Loucy (cell line): Measurements from ENCODE around the gene SDCCAG8.

Experiments
- H2AFZ ChIP-seq: fragments of 200-600 bp; sonication (generic); 2 replicates; pipeline ENCODE4 v1.6.0; 2016; ENCODE audit warnings: antibody characterized with exemption, mild to moderate bottlenecking, low read length, moderate library complexity
- H3F3A ChIP-seq: fragments of 200-600 bp; 2 replicates; pipeline ENCODE4 v1.6.0; 2016; ENCODE audit warnings: antibody characterized with exemption, low read depth, mild to moderate bottlenecking
- H3K27me3 ChIP-seq: fragments of 200-600 bp; sonication (generic); 2 replicates; pipeline ENCODE4 v1.6.1; 2014; ENCODE audit warnings: low read length, mild to moderate bottlenecking; ENCODE audit not compliant: insufficient read depth, poor library complexity, severe bottlenecking
- H3K36me3 ChIP-seq: fragments of 200-600 bp; sonication (generic); 2 replicates; pipeline ENCODE4 v1.6.1; 2016; ENCODE audit warnings: low read length; ENCODE audit not compliant: insufficient read depth
- H3K4me1 ChIP-seq: fragments of 200-600 bp; sonication (generic); 2 replicates; pipeline ENCODE4 v1.5.1; 2014; ENCODE audit warnings: low read length, mild to moderate bottlenecking; ENCODE audit not compliant: insufficient read depth, poor library complexity, severe bottlenecking
- H3K4me2 ChIP-seq: fragments of 200-600 bp; sonication (generic); 2 replicates; pipeline ENCODE4 v1.6.0; 2014; ENCODE audit warnings: antibody characterized with exemption, low read length, low read depth, mild to moderate bottlenecking; ENCODE audit not compliant: poor library complexity, severe bottlenecking
- H3K4me3 ChIP-seq: fragments of 200-600 bp; sonication (generic); 2 replicates; pipeline ENCODE4 v1.5.1; 2014; ENCODE audit warnings: low read length, mild to moderate bottlenecking, mixed read lengths; ENCODE audit not compliant: poor library complexity, severe bottlenecking
- H3K79me2 ChIP-seq: fragments of 200-600 bp; sonication (generic); 2 replicates; pipeline ENCODE4 v1.6.1; 2014; ENCODE audit warnings: low read length; ENCODE audit not compliant: insufficient read depth
- H3K9ac ChIP-seq: fragments of 200-600 bp; sonication (generic); 2 replicates; pipeline ENCODE4 v1.6.0; 2014; ENCODE audit warnings: mild to moderate bottlenecking, low read depth, low read length, moderate library complexity; ENCODE audit not compliant: poor library complexity, severe bottlenecking
- H3K9me2 ChIP-seq: fragments of 200-600 bp; sonication (generic); replicated peaks from 2 replicates; pipeline ENCODE4 v1.6.1; 2016; ENCODE audit warnings: low read depth, low read length, mixed read lengths
- H3K9me3 ChIP-seq: fragments of 200-600 bp; sonication (generic); 2 replicates; pipeline ENCODE4 v1.6.1; 2014; ENCODE audit warnings: mild to moderate bottlenecking, antibody characterized with exemption, low read length, low read depth; ENCODE audit not compliant: insufficient read depth
- H4K20me1 ChIP-seq: fragments of 200-600 bp; sonication (generic); 2 replicates; pipeline ENCODE4 v1.6.0; 2014; ENCODE audit warnings: antibody characterized with exemption, low read length, mild to moderate bottlenecking; ENCODE audit not compliant: insufficient read depth, poor library complexity, severe bottlenecking
- CTCF ChIP-seq: fragments of 200-600 bp; sonication (generic); conservative IDR thresholded peaks from 2 replicates; pipeline ENCODE4 v1.5.1; 2014; ENCODE audit warnings: mild to moderate bottlenecking, antibody characterized with exemption, low read length
- EZH2phosphoT487 ChIP-seq: fragments of 200-600 bp; IDR thresholded peaks from 2 replicates; pipeline ENCODE4 v1.6.1; 2018; ENCODE audit warnings: antibody characterized with exemption, mild to moderate bottlenecking, moderate library complexity, borderline replicate concordance

SDCCAG8 gene

GRCh38 chr1:243364866-243365265 lies 109.0 kb downstream of the SDCCAG8 start:
- no peak overlapping the region for H3K9ac ChIP-seq
- no peaks in the 10 kb centered on the region for H4K20me1 ChIP-seq
- no peaks in the 10 kb centered on the region for H3K27me3 ChIP-seq
- TF ChIP-seq EZH2phosphoT487 (no peak), CTCF (no peak)
- no peaks in the 10 kb centered on the region for H3K9me3 ChIP-seq
- no peaks in the 10 kb centered on the region for H3K36me3 ChIP-seq
- H3K4me1 ChIP-seq = no peaks in the 10 kb centered on the region
- no peak overlapping the region for H3K4me3 ChIP-seq
- no peaks in the 10 kb centered on the region for H3F3A ChIP-seq
- no peaks in the 10 kb centered on the region for H3K79me2 ChIP-seq
- no peak overlapping the region for H2AFZ ChIP-seq
- no peaks in the 10 kb centered on the region for H3K9me2 ChIP-seq
- H3K4me2 ChIP-seq = no peak overlapping the region

- H3K9me3 ChIP-seq = no peaks in the 10 kb centered on the region
- H3K9ac ChIP-seq = no peak overlapping the region
- H3K27me3 ChIP-seq = no peaks in the 10 kb centered on the region
- H2AFZ ChIP-seq = no peak overlapping the region
- no peaks in the 10 kb centered on the region for H3K9me2 ChIP-seq
- TF ChIP-seq CTCF = no peak
- TF ChIP-seq EZH2phosphoT487 = no peak
- H4K20me1 ChIP-seq = no peaks in the 10 kb centered on the region
- no peaks in the 10 kb centered on the region for H3F3A ChIP-seq
- H3K36me3 ChIP-seq = no peaks in the 10 kb centered on the region
- no peaks in the 10 kb centered on the region for H3K4me1 ChIP-seq
- no peaks in the 10 kb centered on the region for H3K79me2 ChIP-seq
- H3K4me2 ChIP-seq = no peak overlapping the region
- H3K4me3 ChIP-seq = no peak overlapping the region
Measured at GRCh38 chr1:243367314-243367713, 111.5 kb downstream of the SDCCAG8 start.

- Histone ChIP-seq H3K4me3 (no peak overlapping the region), H3K36me3 (no peaks in the 10 kb centered on the region)
- TF ChIP-seq EZH2phosphoT487 = no peak
- TF ChIP-seq CTCF = no peak
Measured at GRCh38 chr1:243374412-243374811, 118.6 kb downstream of the SDCCAG8 start.

More at GRCh38 chr1:243374412-243374811, 118.6 kb downstream of the SDCCAG8 start:
- no peaks in the 10 kb centered on the region for H4K20me1 ChIP-seq
- no peaks in the 10 kb centered on the region for H3K4me1 ChIP-seq
- H3K79me2 ChIP-seq = no peaks in the 10 kb centered on the region
- H3K9ac ChIP-seq = no peak overlapping the region
- H3K4me2 ChIP-seq = no peak overlapping the region
- no peaks in the 10 kb centered on the region for H3K27me3 ChIP-seq
- no peaks in the 10 kb centered on the region for H3K9me2 ChIP-seq
- no peak overlapping the region for H2AFZ ChIP-seq
- no peaks in the 10 kb centered on the region for H3F3A ChIP-seq
- no peaks in the 10 kb centered on the region for H3K9me3 ChIP-seq
